Measurements from ENCODE around the gene ASCL2.
A peak's percentile ranks its signal among the peaks of the same experiment; 100 is the strongest.

ASCL2 gene

DNA sequence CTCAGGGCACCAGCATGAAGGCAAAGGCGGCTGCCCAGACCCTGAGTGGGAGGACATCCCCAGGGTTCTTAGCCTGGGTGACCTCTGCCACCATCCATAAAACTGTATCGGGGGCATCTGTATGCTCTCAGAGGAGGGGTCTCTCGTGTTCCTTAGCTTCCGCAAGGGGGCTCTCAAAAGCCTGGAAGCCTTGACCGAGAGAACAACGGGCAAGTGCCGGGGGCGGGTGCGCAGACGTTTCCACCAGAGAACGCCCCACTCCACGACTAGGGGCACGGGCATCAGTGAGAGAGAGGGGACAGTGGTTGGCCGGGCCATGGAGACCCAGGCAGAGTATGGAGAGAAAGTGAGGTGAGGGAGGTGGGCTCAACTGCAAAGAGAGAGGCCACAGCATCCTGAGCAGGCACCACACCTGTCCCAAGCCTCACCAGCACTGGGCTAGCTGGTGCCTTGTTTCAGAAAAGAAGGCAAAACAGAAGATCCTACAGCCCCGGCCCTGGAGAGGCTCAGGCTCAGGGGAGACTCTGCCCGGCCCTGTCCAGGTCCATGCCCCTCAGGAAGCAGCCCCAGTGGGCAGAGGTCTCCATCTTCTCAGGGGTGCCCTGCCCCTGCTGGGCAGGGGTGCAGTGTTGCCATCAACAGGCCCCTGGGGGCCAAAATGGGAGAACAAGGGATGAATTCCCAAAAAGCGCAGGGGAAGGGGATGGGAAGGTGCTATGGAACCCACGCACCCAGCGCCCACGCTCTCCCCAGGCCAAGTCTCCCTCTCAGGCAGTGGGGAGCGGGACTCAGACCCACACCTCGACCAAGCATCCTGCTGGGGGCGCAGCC, 37.3 kb upstream of the ASCL2 start:
- DNase-seq = no peak

GRCh38 chr11:2306877-2307500, 36.6 kb upstream of the ASCL2 start:
- no peak for DNase-seq

GRCh38 chr11:2306452-2306823, 36.0 kb upstream of the ASCL2 start:
- no peak for DNase-seq

GRCh38 chr11:2305788-2306451, 35.5 kb upstream of the ASCL2 start:
- DNase-seq = no peak

- DNase-seq = peak; percentile 89
Observed at GRCh38 chr11:2305140-2305778, 34.9 kb upstream of the ASCL2 start.

DNA sequence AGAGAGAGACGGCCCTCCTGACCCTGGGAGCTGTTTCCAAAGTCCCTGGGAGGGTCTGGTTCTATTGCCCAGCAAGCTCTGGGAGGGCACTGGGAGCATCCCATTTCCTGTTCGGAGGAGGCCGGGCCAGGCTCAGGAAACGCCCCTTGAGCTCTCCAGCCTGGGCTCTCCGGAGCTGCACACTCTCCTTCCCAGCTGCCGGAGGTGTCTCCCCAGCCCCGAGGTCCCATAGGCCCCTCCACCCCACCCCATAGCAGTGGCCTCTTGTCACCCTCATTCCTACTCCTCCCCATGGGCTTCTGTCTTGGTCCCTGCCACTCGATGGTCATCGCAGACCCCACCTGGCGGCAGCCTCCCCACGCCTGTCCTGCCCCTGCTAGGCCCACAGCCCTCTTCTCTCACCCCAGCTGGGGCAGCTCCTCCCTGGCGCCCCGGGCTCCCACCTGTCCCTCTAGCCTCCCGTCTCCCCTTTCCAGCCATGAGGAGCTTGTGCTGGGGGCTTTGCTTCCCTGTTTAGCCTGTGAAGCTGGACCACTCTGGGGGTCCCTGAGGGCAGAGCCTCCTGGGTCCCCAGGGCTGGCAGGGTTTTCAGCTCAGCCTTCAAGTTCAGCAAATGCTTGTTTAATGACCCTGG, 34.2 kb upstream of the ASCL2 start:
- no peak for DNase-seq

GRCh38 chr11:2303627-2304505, 33.5 kb upstream of the ASCL2 start:
- no peak for DNase-seq

DNA sequence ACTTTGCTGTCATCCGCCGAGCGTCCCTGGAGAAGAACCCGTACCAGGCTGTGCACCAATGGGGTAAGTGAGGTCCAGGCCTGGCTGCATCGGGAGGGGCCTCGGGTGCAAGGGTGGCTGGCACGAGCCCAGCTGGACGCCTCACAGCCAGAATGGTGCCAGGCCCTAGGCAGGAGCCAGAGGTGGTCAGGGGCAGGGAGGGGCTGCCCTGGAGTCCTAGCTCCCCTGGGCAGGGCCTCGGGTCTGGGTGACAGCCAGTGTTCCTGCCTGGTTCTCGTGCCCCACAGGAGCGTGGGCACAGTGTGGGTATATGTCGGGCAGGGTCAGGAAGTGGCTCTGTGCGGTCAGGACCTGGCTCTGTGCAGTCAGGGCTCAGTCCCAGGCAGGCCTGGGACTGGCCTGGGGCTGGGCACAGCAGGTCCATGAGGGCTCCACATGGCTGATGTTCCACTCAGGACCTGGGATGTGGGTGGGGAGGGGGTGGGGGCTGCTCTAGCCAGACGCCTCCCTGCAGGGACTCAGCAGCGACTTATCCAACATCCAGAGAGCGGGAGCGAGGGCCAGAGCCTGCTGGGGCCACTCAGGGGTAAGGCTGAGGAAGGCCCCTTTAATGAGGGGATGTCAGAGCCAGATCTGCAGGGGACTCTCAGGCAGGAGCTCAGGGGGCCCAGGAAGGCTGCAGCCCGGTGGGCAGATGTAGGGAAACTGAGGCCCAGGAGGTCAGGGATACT, 32.7 kb upstream of the ASCL2 start:
- DNase-seq = no peak

GRCh38 chr11:2302306-2302895, 32.0 kb upstream of the ASCL2 start:
- no peak for DNase-seq

GRCh38 chr11:2301631-2302305, 31.4 kb upstream of the ASCL2 start, which contains the start of the genes C11orf21 and TSPAN32:
Gene C11orf21, minus strand, starts transcription at chr11:2301918. Its CDS starts 110 bp downstream, at chr11:2301808.
Gene TSPAN32, plus strand, starts transcription at chr11:2302013. Its CDS starts 137 bp downstream, at chr11:2302150.
- peak; percentile 49 for DNase-seq

GRCh38 chr11:2300936-2301630, 30.7 kb upstream of the ASCL2 start:
- DNase-seq = no peak

- DNase-seq = no peak
Observed at GRCh38 chr11:2300290-2300935, 30.0 kb upstream of the ASCL2 start.

DNA sequence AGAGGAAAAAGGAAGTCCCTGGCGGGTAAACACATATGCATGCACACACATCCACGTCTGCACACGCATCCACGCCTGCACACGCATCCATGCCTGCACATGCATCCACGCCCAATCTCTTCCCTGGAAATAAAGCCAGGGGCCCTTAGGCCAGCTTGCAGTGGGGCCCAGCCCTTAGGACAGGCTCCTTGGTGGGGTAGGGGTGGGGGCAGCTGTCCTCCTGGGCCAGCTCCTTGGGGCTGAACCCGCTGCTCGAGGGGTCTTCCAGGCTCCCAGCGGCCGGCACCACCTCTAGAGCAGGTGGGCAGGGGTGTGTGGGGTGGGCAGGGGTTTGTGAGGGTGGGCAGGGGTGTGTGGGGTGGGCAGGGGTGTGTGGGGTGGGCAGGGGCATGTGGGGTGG, 29.4 kb upstream of the ASCL2 start:
- no peak for DNase-seq

- peak; percentile 54 for DNase-seq
Observed at GRCh38 chr11:2298795-2299761, 28.7 kb upstream of the ASCL2 start.

- DNase-seq = no peak
Observed at GRCh38 chr11:2298131-2298794, 27.9 kb upstream of the ASCL2 start.

- no peak for DNase-seq
Observed at GRCh38 chr11:2297623-2298030, 27.2 kb upstream of the ASCL2 start.

Measured in activated CD8-positive, alpha-beta memory T cell treated with anti-CD3 and anti-CD28 coated beads, Interleukin-2, amount 50 U/mL, for 4 hours (primary cell).